GM13977 (cell line): Measurements from ENCODE around the gene CMTR1.
A peak's percentile ranks its signal among the peaks of the same experiment; 100 is the strongest.

Experiments used
- DNase-seq: peaks from one replicate; pipeline ENCODE4 v3.0.0; 2012; ENCODE audit warnings: low spot score
- CTCF ChIP-seq: IDR thresholded peaks from 2 replicates; pipeline ENCODE4 v1.5.1; 2012; ENCODE audit warnings: mild to moderate bottlenecking, control low read depth; ENCODE audit not compliant: insufficient read depth; ENCODE audit errors: extremely low read depth, missing control alignments
- in situ Hi-C: fragments of 300-500 bp; cut with MboI; formaldehyde crosslinking; loops from one replicate; pipeline ENCODE4 v1.12.0; 2022; ENCODE audit warnings: low sequenced_read_pairs, low pct_unique_long_range_greater_than_20kb, mixed read lengths, inconsistent platforms; ENCODE audit not compliant: unreplicated experiment

The CMTR1 gene

GRCh38 chr6:37481711-37482605 lies 48.9 kb downstream of the CMTR1 start:
- in situ Hi-C loops: loop anchor here (10.0 kb wide), 1 partner anchor 213 kb away; the partner anchor contains the start of gene MDGA1

GRCh38 chr6:37482606-37483251 lies 49.7 kb downstream of the CMTR1 start:
- TF ChIP-seq CTCF: no peak
- DNase-seq: no peak
- in situ Hi-C loops: loop anchor here (10.0 kb wide), 1 partner anchor 212 kb away; the partner anchor contains the start of gene MDGA1

More at GRCh38 chr6:37481711-37482605, 48.9 kb downstream of the CMTR1 start:
- DNase-seq: no peak
- TF ChIP-seq CTCF: no peak

GRCh38 chr6:37483252-37483901 lies 50.4 kb downstream of the CMTR1 start:
- no peak for TF ChIP-seq CTCF
- no peak for DNase-seq
- in situ Hi-C loops: loop anchor here (10.0 kb wide), 1 partner anchor 211 kb away; the partner anchor contains the start of gene MDGA1

- peak; percentile 97 for TF ChIP-seq CTCF
- DNase-seq: peak; percentile 84
- in situ Hi-C loops: loop anchor here (10.0 kb wide), 1 partner anchor 211 kb away; the partner anchor contains the start of gene MDGA1
These were observed 51.1 kb downstream of the CMTR1 start for GRCh38 chr6:37483917-37484785.

GRCh38 chr6:37484786-37485170 lies 51.8 kb downstream of the CMTR1 start:
- no peak for DNase-seq
- in situ Hi-C loops: loop anchor here (10.0 kb wide), 1 partner anchor 210 kb away; the partner anchor contains the start of gene MDGA1
- TF ChIP-seq CTCF: no peak
